GM12873 (cell line): Measurements from ENCODE around the gene SLX4IP.

Experiments
- CTCF ChIP-seq: IDR thresholded peaks from 2 replicates; pipeline ENCODE4 v1.5.1; 2012; ENCODE audit warnings: low read depth, mild to moderate bottlenecking, moderate library complexity, low read length, control low read depth; ENCODE audit not compliant: insufficient read depth; ENCODE audit errors: missing control alignments

The SLX4IP gene

GRCh38 chr20:10434832-10435812 lies at the start of gene SLX4IP:
Gene SLX4IP, plus strand, starts transcription at chr20:10435305. Its CDS starts 22,900 bp downstream, at chr20:10458205.
- TF ChIP-seq CTCF, result no peak

- TF ChIP-seq CTCF, result no peak
Observed at GRCh38 chr20:10385850-10386544, 49.1 kb upstream of the SLX4IP start.

- TF ChIP-seq CTCF, result no peak
Observed at GRCh38 chr20:10387686-10388085, 47.4 kb upstream of the SLX4IP start.

GRCh38 chr20:10388597-10388996 lies 46.5 kb upstream of the SLX4IP start:
- TF ChIP-seq CTCF, result no peak

GRCh38 chr20:10390709-10391108 lies 44.4 kb upstream of the SLX4IP start:
- TF ChIP-seq CTCF, result no peak

GRCh38 chr20:10398834-10399369 lies 36.2 kb upstream of the SLX4IP start:
- TF ChIP-seq CTCF, result no peak

GRCh38 chr20:10402938-10403608 lies 32.0 kb upstream of the SLX4IP start:
- no peak for TF ChIP-seq CTCF
